SW480 (cell line): ENCODE data around the gene MACROD1.

Source experiments
- DNase-seq: peaks from one replicate; pipeline ENCODE4 v3.0.0-alpha.2; 2016; ENCODE audit warnings: low spot score

The MACROD1 gene

GRCh38 chr11:64112771-64113461 is 53.0 kb downstream of the MACROD1 start:
- no peak for DNase-seq

DNA sequence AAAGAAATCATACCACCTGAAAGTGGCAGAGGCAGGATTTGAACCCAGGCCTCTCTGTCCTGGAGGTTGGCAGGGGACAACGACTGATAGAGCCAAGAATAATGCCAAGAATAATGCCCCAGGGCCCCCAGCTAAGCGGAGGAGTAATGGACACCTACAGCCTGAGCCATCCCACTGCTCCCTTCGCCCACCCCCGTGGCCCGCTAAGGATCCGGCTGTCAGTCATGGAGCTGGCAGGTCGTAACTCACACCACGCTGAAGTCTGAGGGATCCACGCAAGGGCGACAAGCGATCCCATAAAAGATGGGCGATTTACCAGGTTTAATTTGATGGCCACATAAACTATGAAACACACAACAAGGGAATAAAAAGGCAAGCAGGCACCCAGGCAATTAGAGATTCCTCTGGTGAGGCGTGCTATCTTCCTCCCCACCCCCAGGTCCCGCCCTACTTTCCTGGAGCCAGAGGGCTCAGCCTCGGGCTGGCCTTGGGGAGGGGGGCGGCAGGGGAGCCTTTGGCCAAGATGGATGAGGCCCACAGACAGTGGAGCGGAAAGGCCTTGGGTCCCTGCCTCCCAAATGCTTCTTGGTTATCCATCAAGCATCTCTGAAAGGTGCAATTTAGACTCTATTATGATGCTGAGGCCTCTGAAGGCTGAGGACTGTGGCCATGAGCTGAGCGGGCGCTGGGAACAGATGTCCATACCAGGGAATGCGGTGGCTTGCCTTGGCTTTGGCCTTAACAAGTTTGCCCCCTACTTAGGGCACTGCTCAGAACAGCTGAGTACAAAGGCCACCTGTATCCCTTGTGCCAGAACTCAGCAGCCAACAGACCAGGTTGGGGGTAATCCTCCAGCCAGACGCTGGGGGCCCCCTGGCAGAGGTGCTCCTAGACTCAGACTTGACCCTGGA is 55.2 kb downstream of the MACROD1 start:
- no peak for DNase-seq

- DNase-seq, result no peak
Measured at GRCh38 chr11:64109332-64109731, 56.6 kb downstream of the MACROD1 start.

DNA sequence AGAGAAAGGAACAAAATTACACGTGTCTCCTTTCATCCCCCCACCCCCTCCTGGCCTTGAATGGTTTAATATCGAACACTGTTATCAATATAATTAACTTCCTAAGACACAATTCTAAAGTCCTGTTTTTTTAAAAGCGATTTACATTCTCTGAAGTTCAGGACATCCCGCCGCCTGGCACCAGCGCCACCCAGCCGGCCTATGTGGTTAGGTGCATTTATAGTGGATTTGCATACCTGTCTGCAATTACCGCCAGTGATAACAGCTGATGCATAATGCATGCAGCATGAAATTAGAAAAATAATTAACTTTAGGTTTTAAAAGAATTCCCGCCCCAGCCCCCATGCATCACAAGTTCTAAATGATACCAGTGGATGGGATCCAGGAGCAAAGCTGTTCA is 58.6 kb downstream of the MACROD1 start:
- DNase-seq, result no peak

DNA sequence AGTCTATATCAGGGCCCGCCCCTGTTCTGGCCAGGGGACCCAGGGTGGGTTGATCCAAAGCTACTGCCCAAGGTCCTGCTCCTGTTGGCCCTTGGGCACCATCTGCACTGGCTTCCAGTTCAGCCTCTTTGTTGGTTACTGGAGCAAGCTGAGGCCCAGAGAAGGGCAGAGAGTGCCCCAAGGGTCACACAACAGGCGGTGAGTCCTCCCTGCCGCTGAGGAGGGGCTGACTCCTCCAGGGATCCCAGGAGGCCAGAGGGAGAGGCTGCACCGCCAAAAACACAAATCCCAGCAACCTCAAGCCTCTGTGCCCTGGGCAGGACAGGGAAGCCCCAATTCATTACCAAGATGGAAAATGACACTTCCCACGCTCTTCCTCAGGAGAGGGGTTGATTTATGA is 61.3 kb downstream of the MACROD1 start:
- DNase-seq, result no peak

DNA sequence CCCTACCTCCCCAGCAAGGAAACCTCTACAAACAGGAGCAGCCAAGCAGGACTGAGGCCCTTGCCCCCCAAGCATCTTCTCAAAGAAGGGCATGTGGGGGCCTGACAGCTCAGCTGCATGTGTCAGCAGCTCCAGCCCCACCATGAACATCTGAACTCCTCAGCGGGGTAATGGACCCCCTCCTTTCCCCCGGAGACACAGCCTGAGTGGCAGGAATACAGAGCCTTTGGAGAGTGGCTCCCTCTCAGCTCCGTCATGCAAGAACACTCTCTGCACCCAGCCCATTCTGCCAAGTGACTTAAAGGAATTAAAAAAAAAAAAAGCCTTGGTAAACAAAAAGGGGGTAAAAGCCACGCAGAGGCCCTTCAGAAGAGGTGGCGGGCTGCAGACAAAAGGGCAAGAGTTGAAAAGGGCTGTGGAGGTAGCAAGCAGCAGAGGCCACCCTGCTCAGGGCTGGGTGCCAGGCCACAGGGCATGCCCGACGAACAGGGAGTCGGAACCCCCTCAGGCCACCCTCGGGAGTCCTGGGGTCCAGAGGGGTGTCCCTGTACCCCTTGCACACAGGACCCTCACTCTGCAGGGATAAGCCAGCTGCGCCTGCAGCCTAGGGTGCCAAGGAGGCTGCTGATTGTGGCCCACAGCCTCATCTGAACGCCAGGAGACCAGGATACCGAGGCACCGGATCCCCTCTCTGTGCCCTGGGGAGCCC is 62.5 kb downstream of the MACROD1 start:
- no peak for DNase-seq

- no peak for DNase-seq
Measured at GRCh38 chr11:64102005-64102738, 63.7 kb downstream of the MACROD1 start.

GRCh38 chr11:64101461-64101860 is 64.5 kb downstream of the MACROD1 start:
- DNase-seq, result no peak

DNA sequence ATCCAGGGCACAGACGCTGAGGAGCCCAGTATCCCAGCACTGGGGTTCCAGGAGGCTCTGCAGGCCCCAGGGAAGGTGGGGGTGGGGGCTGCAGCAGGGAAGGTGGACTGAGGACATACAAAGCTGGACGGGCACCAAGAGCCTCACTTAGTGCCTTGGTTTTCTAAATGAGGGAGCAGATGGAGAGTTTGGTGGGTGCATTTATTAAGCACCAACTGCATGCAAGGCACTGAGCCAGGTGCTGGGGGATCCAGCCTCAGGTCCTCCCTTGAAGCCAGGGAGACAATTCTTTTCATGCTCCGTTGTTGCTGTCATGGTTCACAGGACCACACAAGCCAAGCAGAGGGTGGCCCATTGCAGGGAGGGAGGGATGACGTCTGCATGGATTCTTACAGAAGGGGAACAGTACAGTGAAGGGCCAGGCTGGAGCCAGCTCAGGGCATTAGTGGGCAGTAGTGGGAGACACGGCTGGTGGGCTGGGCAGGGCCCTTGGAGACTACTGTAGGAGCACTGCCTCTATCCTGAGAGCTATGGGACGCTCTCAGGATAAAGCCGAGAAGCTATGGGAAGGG is 65.0 kb downstream of the MACROD1 start:
- DNase-seq, result no peak

DNA sequence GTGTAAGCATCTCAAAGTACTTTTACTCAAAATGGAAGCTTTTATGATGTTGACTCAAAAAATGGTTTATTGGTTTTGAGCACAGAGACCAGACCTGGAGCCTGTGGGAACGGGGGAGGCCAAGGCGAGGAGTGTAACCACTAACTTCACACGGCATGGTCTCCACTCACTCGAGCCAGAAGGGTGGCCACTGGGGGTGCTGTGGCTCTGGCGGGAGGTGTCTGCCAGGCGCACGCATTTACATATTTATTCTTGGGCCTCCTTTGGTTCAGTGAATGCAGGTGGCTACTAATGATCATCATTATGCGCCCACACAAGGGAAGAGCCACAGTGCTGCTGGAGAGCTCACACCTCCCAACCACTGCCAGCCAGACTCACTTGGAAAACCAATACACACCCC is 65.6 kb downstream of the MACROD1 start:
- DNase-seq, result peak; percentile 33

GRCh38 chr11:64099436-64099835 is 66.5 kb downstream of the MACROD1 start:
- DNase-seq, result no peak

- DNase-seq, result no peak
Measured at GRCh38 chr11:64098318-64098831, 67.5 kb downstream of the MACROD1 start.

- DNase-seq, result no peak
Measured at GRCh38 chr11:64097468-64098317, 68.2 kb downstream of the MACROD1 start.

DNA sequence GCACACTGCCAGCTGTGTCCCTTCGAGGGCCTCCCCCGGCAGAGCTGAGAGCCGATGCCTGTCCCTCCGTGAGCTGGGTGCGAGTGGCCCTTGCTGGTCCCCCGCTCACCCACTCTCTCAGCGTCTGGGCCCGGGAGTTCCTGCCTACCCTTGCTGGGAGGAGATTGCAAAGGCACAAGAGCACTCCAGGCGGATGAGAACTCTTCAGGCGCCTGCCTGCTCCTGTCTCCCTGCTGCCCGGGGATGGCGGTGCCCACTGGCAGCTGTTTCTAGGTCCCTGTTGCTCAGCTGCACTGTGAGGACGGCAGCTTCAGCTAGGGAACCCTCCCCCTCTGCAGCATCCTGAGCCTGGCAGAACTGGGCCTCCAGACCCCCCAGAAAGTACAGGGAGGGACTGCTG is 69.1 kb downstream of the MACROD1 start:
- DNase-seq, result no peak

DNA sequence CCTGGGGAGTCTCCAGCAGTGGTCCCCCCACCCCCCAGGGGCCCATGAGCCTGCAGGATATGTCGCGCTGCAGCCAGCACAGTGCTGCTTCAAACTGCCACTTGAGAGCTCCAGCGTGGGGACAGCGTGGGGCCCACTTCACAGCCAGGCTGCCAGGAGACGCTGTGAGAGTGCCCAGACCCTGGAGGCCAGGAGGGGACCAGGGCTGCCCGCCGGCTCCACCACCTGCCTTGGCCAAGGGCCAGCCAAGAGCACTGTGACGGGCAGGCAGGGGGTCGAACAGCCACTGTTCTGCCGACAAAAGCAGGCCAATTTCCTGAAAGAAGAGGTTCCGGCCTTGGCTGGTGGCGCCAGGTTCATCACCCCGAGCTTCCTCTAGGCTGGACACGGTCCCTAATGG is 70.0 kb downstream of the MACROD1 start:
- DNase-seq, result no peak

- no peak for DNase-seq
Measured at GRCh38 chr11:64095273-64095817, 70.6 kb downstream of the MACROD1 start.

GRCh38 chr11:64094463-64095260 is 71.3 kb downstream of the MACROD1 start:
- DNase-seq, result peak; percentile 87

DNA sequence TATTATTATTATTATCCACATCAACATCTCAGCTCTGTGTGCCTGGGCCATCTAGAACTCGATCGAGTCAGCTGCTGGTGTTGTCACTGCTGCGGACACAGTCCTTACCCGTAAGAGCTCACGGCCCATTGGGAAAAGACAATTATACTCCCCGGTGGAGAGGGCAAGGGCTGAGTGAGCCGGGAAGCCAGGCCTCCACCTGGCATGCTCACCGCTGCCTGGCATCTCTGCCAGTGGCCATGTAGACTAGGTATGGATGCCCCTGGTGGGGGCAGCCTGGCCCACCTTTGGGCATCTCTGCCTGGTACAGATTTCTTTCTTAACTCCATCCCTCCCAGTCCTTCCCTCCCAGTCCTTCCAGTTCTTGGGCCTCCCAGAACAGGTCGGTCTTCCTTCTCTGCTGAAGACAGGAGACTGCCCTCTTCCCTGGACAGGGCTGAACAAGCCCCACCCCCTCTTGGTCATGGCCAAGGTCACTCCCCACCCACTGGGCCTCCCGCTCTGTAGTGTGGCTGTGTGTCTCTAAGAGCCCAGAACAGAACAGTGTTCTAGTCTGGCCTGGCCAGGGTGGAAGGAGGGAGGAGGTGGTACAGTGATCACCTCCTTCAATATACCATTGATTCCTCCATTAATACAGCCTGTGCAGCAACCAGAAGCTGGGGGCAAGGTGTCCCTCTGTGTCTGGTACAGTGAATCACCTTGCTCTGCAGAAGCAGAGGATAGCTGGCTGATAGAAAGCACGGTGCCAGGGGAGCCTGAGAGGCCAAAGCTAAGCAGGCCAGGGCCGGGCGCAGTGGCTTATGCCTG is 72.5 kb downstream of the MACROD1 start:
- DNase-seq, result no peak

- no peak for DNase-seq
Measured at GRCh38 chr11:64092761-64093136, 73.2 kb downstream of the MACROD1 start.
